ENCODE measurements around the gene MRPS7. TPM values are rescaled to one million over a fixed set of nuclear protein-coding genes. Genes with fewer than 3 reads are reported as not detected.

Gene MRPS7
- total and polyA plus RNA-seq, 10 of the 15 experiments (the other 5 are each of a cell fraction or from before 2014, with no cell fraction given), result 88.4 to 217 (median 109) TPM

- TF ChIP-seq GATAD2B (conservative IDR thresholded peaks at IDR 0.05; ENCODE audit: low read depth) (no peak; the same call in 1 of the 2 replicates), ZBTB4 (CRISPR knock-in tag; IDR thresholded peaks at IDR 0.05) (no peak), STAT3 (IDR thresholded peaks at IDR 0.05; ENCODE audit: low read depth, low read length) (peak; percentile 100), BHLHE40 (IDR thresholded peaks at IDR 0.05; ENCODE audit: borderline replicate concordance in 1 of 2, low read depth in 2 of 2, low read length in 1 of 2) (peak in 1 of 2 experiments; percentile 55; a peak in 3 of 4 replicates), ZNF217 (IDR thresholded peaks at IDR 0.05) (peak; percentile 55; the same call in 1 of the 2 replicates), SKIL (IDR thresholded peaks at IDR 0.05; ENCODE audit: low read depth, poor library complexity, severe bottlenecking) (peak; percentile 87), REST (IDR thresholded peaks at IDR 0.05; ENCODE audit: low read depth, low read length) (no peak), ELK1 (IDR thresholded peaks at IDR 0.05; ENCODE audit: low read depth, low read length) (no peak), IKZF2 (IDR thresholded peaks at IDR 0.05) (peak; percentile 88 to 89), CBX5 (IDR thresholded peaks at IDR 0.05; ENCODE audit: low read depth) (0 out of 2 replicates have a peak, but pooled peaks have one; percentile 61), SMC3 (IDR thresholded peaks at IDR 0.05; ENCODE audit: borderline replicate concordance, low read length) (peak; percentile 13; the same call in 1 of the 2 replicates), BRCA1 (IDR thresholded peaks at IDR 0.05; ENCODE audit: low read depth, low read length) (no peak), RELA (IDR thresholded peaks at IDR 0.05; ENCODE audit: borderline replicate concordance, partially characterized antibody) (peak; percentile 96), ETV6 (conservative IDR thresholded peaks at IDR 0.05 in 1 of 2, IDR thresholded peaks at IDR 0.05 in 1 of 2; ENCODE audit: borderline replicate concordance in 1 of 2, low read depth in 1 of 2) (peak in 1 of 2 experiments; percentile 78; a peak in 1 of 4 replicates), RB1 (IDR thresholded peaks at IDR 0.05; ENCODE audit: borderline replicate concordance) (peak; percentile 17; the same call in 1 of the 2 replicates), MEF2B (IDR thresholded peaks at IDR 0.05; ENCODE audit: partially characterized antibody, poor library complexity, severe bottlenecking) (peak; percentile 98), CBFB (IDR thresholded peaks at IDR 0.05; ENCODE audit: low read depth) (no peak; the same call in 1 of the 2 replicates)
Observed at GRCh38 chr17:75295201-75296158, 33.8 kb downstream of the MRPS7 start (continued).
